ENCODE measurements around the gene MBOAT7. TPM values are rescaled to one million over a fixed set of nuclear protein-coding genes. Genes with fewer than 3 reads are reported as not detected.
A peak's percentile ranks its signal among the peaks of the same experiment; 100 is the strongest.

MBOAT7 gene
- polyA plus RNA-seq, 2 of the 4 experiments (the other 2 are of a cell fraction) = 42.1 to 142 TPM

- ChIA-PET CTCF (interaction anchor here (0.7 to 2.8 kb wide), 7 partner anchors 8 to 32 kb away, joined by 3 to 14 read pairs (median 4); partner anchors contain the start of genes MBOAT7 and TSEN34), POLR2A (interaction anchor here (2.5 to 5.8 kb wide), 2 partner anchors 9 to 11 kb away, joined by 47 to 132 read pairs; partner anchors contain the start of genes MBOAT7 and TSEN34)
- WGBS (ENCODE audit: missing lambda C conversion rate) = 93% methylated on average over 16 of the region's 16 CpGs
- no peak for ATAC-seq
- no peak overlapping the region for H3K4me3 ChIP-seq
- peaks cover 29% of the 10 kb centered on the region for H3K4me1 ChIP-seq
- no peak for FAIRE-seq
- TF ChIP-seq CTCF (IDR thresholded peaks at IDR 0.05) = no peak
- H3K27ac ChIP-seq = peak overlapping the region; percentile 92 to 97; a peak in 4 of 6 replicates
- DNase-seq (ENCODE audit: low read depth in 1 of 2, low spot score in 1 of 2) = no peak
- no peaks in the 10 kb centered on the region for H3K9me3 ChIP-seq
- H3K4me2 ChIP-seq = no peak overlapping the region; the same call in 1 of the 3 replicates
These were observed 10.0 kb upstream of the MBOAT7 start for GRCh38 chr19:54199401-54199800.

GRCh38 chr19:54197121-54197520 lies 7.7 kb upstream of the MBOAT7 start:
- CTCF ChIA-PET = interaction anchor here (0.9 to 1.4 kb wide), 2 partner anchors 35 to 70 kb away, joined by 3 to 5 read pairs; no protein-coding TSS in a partner anchor

GRCh38 chr19:54196536-54196935 lies 7.2 kb upstream of the MBOAT7 start:
- ATAC-seq (no peak), DNase-seq (ENCODE audit: low read depth in 1 of 2, low spot score in 1 of 2) (no peak), FAIRE-seq (no peak)
- H3K9me3 ChIP-seq = no peaks in the 10 kb centered on the region
- peaks cover 13% of the 10 kb centered on the region for H3K4me1 ChIP-seq
- no peak overlapping the region for H3K4me2 ChIP-seq
- H3K27ac ChIP-seq = no peak overlapping the region
- WGBS (ENCODE audit: missing lambda C conversion rate) = 91% methylated on average over 7 of the region's 7 CpGs
- ChIA-PET POLR2A (no interaction called here), CTCF (interaction anchor here (0.9 to 1.4 kb wide), 3 partner anchors 36 to 70 kb away, joined by 3 to 5 read pairs (median 4); no protein-coding TSS in a partner anchor)
- H3K4me3 ChIP-seq = no peak overlapping the region
- TF ChIP-seq POLR2AphosphoS2 (conservative IDR thresholded peaks at IDR 0.05; ENCODE audit: low read length) (no peak), HOXA7 (CRISPR knock-in tag; IDR thresholded peaks at IDR 0.05) (no peak), TFCP2L1 (CRISPR knock-in tag; IDR thresholded peaks at IDR 0.05) (no peak), USF2 (IDR thresholded peaks at IDR 0.05) (no peak), MYC (IDR thresholded peaks at IDR 0.05; ENCODE audit: borderline replicate concordance, low read length) (no peak), CTCF (IDR thresholded peaks at IDR 0.05) (no peak), RNF2 (IDR thresholded peaks at IDR 0.05; ENCODE audit: borderline replicate concordance, low read depth) (no peak), ZFP36 (IDR thresholded peaks at IDR 0.05; ENCODE audit: borderline replicate concordance, partially characterized antibody) (no peak), HES2 (IDR thresholded peaks at IDR 0.05) (no peak), CHD4 (IDR thresholded peaks at IDR 0.05; ENCODE audit: borderline replicate concordance) (no peak), ZSCAN20 (CRISPR knock-in tag; IDR thresholded peaks at IDR 0.05) (no peak), FOXS1 (CRISPR knock-in tag; IDR thresholded peaks at IDR 0.05) (no peak), EHMT2 (IDR thresholded peaks at IDR 0.05; ENCODE audit: low read depth) (no peak), CEBPB (IDR thresholded peaks at IDR 0.05) (no peak), HOXB13 (CRISPR knock-in tag; IDR thresholded peaks at IDR 0.05; ENCODE audit: low read depth) (no peak)

More at GRCh38 chr19:54197121-54197520, 7.7 kb upstream of the MBOAT7 start:
- H3K4me3 ChIP-seq = no peak overlapping the region
- DNase-seq (ENCODE audit: low read depth in 1 of 2, low spot score in 1 of 2) (no peak), ATAC-seq (no peak), FAIRE-seq (no peak)
- no peak overlapping the region for H3K4me2 ChIP-seq
- no peaks in the 10 kb centered on the region for H3K9me3 ChIP-seq
- POLR2A ChIA-PET = no interaction called here
- H3K4me1 ChIP-seq = peaks cover 12% of the 10 kb centered on the region
- WGBS (ENCODE audit: missing lambda C conversion rate) = 79% methylated on average over 3 of the region's 3 CpGs
- H3K27ac ChIP-seq = no peak overlapping the region
- TF ChIP-seq EP300 (IDR thresholded peaks at IDR 0.05) (no peak), SMC3 (IDR thresholded peaks at IDR 0.05) (no peak), HDAC2 (IDR thresholded peaks at IDR 0.05) (no peak), KDM1A (IDR thresholded peaks at IDR 0.05; ENCODE audit: low read depth) (no peak), MYC (IDR thresholded peaks at IDR 0.05; ENCODE audit: borderline replicate concordance, low read length) (no peak), JUNB (IDR thresholded peaks at IDR 0.05) (no peak), HMGXB4 (CRISPR knock-in tag; IDR thresholded peaks at IDR 0.05; ENCODE audit: borderline replicate concordance) (no peak), ESRRA (IDR thresholded peaks at IDR 0.05; ENCODE audit: borderline replicate concordance, low read length) (no peak), SREBF2 (IDR thresholded peaks at IDR 0.05) (no peak), NR3C1 (IDR thresholded peaks at IDR 0.05) (no peak), HOXA7 (CRISPR knock-in tag; IDR thresholded peaks at IDR 0.05) (no peak)

All from A549 (cell line).